Endothelial cell of umbilical vein (primary cell): ENCODE measurements around the gene MED27.

ENCODE experiments used
- CTCF ChIP-seq, 2 donors: IDR thresholded peaks; 1 replicate in 1 of 2; 2 replicates in 1 of 2; pipeline ENCODE4 v1.5.1; 2011; ENCODE audit warnings: low read length in 2 of 2, mild to moderate bottlenecking in 2 of 2, moderate library complexity in 2 of 2, control low read depth in 1 of 2, inconsistent platforms in 1 of 2, low read depth in 1 of 2; ENCODE audit not compliant: insufficient read depth in 1 of 2; ENCODE audit errors: extremely low read depth in 1 of 2
- EZH2 ChIP-seq: IDR thresholded peaks from 2 replicates; pipeline ENCODE4 v1.6.1; 2012; ENCODE audit warnings: borderline replicate concordance, low read depth, mild to moderate bottlenecking, moderate library complexity, low read length, inconsistent platforms; ENCODE audit not compliant: severe bottlenecking

DNA sequence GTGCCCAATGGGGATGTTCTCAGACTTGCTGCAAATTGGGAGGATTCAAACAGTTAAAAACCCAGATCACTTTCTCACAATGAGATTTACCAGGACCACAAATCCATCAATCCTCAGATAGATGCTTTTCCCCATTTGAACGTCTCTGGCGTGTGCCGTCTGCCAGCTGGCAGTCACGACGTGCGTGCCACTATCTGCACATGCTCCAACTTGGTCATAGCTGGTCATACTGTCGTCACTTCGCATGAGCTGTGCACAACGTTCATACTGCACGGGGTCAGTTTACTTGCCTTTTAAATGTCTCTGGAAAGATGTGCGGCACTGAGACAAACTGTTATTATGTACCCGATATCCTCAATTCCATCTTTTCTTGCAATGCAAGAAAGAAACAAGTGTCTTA lies 221.5 kb downstream of the MED27 start:
- no peak for TF ChIP-seq EZH2
- no peak for TF ChIP-seq CTCF (IDR thresholded peaks at IDR 0.05; ENCODE audit: extremely low read depth in 1 of 2, insufficient read depth in 1 of 2, low read depth in 1 of 2, low read length in 2 of 2)
